ENCODE results near the gene TRPM2.

The TRPM2 gene

DNA sequence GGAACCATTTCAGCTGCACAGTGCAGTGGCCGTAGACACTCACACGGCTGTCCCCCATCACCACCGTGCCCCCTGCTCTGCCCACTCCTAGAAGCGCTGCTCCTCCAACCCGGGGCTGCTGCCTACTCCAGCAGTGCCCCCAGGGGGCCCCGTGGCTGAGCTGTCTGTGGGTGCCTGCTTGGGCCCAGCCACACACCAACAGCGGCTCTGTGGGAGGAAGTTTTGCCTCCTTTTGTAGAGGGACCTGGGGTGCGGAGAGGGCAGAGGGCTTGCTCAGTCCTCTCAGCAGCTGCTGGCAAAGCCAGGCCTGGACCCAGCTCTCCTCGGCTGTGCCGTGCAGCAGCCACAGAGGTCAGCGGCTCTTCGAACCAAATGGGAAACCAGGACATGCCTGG lies 90.5 kb downstream of the TRPM2 start:
- no peak for DNase-seq (ENCODE audit: low read depth in 2 of 2)
- no peak overlapping the region for H3K4me3 ChIP-seq (replicated peaks in 1 of 2; ENCODE audit: low read depth in 2 of 2, low read length in 2 of 2)
- TF ChIP-seq, protein P1, sequence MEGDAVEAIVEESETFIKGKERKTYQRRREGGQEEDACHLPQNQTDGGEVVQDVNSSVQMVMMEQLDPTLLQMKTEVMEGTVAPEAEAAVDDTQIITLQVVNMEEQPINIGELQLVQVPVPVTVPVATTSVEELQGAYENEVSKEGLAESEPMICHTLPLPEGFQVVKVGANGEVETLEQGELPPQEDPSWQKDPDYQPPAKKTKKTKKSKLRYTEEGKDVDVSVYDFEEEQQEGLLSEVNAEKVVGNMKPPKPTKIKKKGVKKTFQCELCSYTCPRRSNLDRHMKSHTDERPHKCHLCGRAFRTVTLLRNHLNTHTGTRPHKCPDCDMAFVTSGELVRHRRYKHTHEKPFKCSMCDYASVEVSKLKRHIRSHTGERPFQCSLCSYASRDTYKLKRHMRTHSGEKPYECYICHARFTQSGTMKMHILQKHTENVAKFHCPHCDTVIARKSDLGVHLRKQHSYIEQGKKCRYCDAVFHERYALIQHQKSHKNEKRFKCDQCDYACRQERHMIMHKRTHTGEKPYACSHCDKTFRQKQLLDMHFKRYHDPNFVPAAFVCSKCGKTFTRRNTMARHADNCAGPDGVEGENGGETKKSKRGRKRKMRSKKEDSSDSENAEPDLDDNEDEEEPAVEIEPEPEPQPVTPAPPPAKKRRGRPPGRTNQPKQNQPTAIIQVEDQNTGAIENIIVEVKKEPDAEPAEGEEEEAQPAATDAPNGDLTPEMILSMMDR (IDR thresholded peaks at IDR 0.05; ENCODE audit: low read depth, low read length) = no peak

DNA sequence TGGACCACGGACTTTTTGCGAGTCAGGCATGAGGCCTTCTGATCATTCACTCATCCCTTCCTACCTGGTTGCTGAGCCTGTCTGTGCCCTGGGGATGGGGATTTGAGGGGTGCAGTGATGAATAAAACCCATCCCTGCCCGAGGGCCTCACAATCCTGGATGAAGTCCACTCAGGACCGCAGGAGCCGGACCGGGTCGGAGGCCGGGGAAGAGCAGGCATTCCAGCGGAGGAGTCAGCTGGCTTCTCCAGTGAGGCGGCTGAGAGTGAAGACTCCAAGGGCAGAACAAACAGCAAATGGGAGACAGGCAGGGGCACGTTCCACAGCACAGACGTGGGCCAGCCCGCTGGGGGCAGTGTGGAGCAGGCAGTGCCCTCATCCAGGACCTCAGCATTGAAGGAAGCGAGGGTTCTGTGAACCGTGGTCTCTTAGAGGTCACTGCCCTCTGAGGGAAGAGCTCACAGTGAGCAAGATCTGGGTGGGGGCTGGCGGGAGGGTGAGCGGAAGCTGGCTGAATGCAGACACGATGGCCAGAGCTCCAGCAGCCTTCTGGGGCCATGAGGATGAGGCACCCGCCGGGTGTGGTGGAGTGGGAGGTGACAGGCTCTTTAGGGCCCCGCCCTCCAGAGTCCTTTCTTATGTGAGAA lies 91.0 kb downstream of the TRPM2 start:
- TF ChIP-seq, protein P1 (IDR thresholded peaks at IDR 0.05; ENCODE audit: low read depth, low read length) = peak; percentile 13
- DNase-seq (ENCODE audit: low read depth in 2 of 2) = no peak
- H3K4me3 ChIP-seq (replicated peaks in 1 of 2; ENCODE audit: low read depth in 2 of 2, low read length in 2 of 2) = no peak overlapping the region

DNA sequence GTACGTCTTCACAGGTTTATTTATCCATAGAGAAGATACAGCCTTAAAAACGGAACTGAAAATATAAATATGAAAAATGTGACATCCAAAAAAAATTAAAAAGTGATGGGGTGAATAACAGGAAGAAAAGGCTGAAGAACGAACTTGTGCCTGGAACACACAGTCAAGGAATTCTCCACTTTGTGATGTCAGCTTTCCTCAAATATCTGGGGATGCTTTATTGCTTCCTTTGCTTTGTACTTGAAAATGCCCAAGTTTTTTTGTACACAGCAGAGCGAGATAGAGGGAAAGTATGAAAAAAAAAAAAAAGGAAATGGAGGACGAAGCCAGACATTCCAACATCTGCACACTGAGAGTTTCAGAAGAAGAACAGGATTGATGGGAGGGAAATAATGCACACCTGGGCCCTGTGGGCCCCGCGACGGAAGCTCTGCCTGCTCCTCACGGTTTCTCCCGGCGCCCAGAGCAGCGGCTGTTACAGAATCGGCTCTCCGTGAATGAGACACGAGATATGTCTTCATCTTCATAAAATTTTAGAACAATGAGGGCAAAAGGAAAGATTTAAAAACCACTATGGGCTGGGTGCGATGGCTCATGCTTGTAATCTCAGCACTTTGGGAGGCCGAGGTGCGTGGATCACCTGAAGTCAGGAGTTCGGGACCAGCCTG lies 91.9 kb downstream of the TRPM2 start:
- DNase-seq (ENCODE audit: low read depth in 2 of 2) = no peak
- H3K4me3 ChIP-seq (replicated peaks in 1 of 2; ENCODE audit: low read depth in 2 of 2, low read length in 2 of 2) = no peak overlapping the region
- TF ChIP-seq, protein P1 (IDR thresholded peaks at IDR 0.05; ENCODE audit: low read depth, low read length) = no peak

DNA sequence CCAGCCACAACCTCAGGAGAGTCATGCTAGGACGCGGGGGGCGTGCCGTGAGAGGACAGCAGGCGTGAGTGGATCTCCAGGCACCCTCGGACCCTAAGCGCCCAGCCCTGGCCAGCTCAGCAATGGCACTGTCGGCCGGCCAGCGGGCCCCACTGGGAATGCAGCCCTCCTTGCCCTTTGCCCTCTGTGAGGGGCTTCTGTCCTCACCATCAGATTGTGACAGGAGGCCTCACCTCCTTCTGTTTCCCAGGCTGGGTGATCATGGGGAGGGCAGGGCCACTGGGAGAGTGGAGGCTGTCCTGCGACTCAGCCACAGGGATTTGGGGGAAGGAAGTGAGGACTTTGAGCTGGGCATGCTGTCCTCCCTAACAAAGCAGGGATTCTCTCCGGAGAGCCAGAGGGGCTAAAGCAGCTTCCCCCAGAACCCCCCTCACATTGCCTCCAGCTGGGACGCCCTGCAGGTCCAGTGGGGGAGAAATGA lies 95.3 kb downstream of the TRPM2 start:
- H3K4me3 ChIP-seq (replicated peaks in 1 of 2; ENCODE audit: low read depth in 2 of 2, low read length in 2 of 2) = no peak overlapping the region
- DNase-seq (ENCODE audit: low read depth in 2 of 2) = no peak
- TF ChIP-seq, protein P1 (IDR thresholded peaks at IDR 0.05; ENCODE audit: low read depth, low read length) = no peak

DNA sequence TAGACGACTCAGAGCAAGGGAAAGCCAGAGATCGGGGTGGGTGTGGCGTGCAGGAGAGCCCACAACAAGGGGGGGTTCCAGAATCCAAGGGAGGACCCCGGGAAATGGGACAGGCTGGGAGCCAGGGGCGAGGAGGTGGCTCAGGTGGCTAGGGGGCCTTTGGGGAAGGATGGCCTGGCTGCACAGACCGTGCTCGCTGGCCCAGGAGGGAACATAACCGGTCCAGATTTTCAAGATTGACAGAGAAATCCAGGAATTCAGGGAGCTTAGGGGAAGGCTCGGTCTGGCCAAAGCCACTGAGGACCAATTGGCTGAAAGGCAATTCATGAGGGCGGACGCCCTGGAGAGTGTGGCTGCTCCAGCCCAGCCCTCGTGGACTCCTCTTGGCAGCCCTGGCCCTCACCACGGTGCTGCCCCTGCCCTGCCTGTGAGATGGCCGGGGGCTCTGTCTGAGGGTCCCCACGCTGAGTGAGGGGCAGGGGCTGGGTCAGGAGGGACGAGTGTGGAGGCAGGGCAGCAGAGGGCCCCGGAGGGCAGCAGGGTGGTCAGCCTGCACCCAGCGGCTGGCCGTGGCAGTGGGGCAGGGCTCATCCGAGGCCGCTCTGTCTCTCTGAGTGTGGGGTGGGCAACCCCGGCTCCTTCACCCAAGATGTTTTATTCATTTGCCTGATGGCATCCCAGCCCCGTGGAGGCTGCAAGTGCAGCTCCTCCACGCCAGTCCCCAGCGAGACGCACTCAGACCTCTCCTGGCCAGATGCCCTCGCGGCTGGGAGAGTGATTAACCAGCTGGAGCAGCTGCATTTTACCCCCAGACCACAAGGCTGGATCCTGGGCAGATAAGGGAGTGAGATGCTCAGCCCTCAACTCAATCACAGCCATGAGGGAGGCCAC lies 96.3 kb downstream of the TRPM2 start:
- DNase-seq (ENCODE audit: low read depth in 2 of 2) = no peak
- TF ChIP-seq, protein P1 (IDR thresholded peaks at IDR 0.05; ENCODE audit: low read depth, low read length) = no peak
- no peak overlapping the region for H3K4me3 ChIP-seq (replicated peaks in 1 of 2; ENCODE audit: low read depth in 2 of 2, low read length in 2 of 2)

DNA sequence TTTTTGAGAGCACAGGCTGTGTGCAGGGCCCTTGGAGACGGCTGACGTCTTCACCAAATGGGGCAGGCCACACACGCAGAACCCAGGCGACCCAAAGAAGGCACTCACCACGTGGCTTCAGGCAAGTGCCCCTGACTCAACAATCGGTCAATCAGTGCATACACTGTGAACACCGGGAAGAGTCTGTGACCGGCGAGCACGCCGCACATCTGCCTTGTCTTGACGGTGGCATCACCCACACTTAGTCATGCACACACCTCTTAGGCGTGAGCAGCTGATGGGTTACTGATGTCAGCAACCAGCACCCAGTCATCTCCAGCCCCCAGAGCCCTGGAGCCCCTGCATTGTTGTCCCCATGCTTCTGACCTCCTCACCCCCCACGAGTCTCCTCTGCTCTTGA lies 97.0 kb downstream of the TRPM2 start:
- no peak for DNase-seq (ENCODE audit: low read depth in 2 of 2)
- TF ChIP-seq, protein P1 (IDR thresholded peaks at IDR 0.05; ENCODE audit: low read depth, low read length) = no peak
- no peak overlapping the region for H3K4me3 ChIP-seq (replicated peaks in 1 of 2; ENCODE audit: low read depth in 2 of 2, low read length in 2 of 2)
